ENCODE data around the gene EPB41L2.

- TF ChIP-seq EZH2 (IDR thresholded peaks at IDR 0.05): no peak
- TF ChIP-seq POLR2AphosphoS5 (IDR thresholded peaks at IDR 0.05; ENCODE audit: borderline replicate concordance, low read depth, low read length): no peak
Measured at GRCh38 chr6:130865793-130866192, 197.3 kb downstream of the EPB41L2 start.

Data from SK-N-MC (cell line).